ENCODE results near the gene GRID2.

GRID2 gene

DNA sequence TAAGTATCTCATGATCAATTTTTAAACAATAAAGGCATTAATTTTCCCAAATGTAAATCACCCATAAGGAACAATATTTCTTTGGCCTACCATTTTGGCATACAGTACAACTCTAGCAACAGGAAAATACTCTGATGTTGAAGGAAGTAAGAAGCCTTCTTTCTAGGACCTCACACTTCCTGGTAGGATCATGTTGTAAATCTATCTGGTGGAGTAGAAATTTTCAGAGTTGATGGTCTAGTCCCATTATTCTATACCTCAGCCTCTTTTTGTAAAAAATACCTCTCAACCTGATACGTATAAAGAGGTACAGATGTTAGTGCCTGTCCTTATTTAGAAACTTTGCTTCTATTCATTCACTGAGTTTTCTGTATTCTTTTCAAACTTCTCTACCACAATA is 40.2 kb upstream of the GRID2 start:
- Histone ChIP-seq H4K8ac (ENCODE audit: low read depth, low read length) (no peak overlapping the region), H2AFZ (ENCODE audit: insufficient read depth, low read length, poor library complexity) (no peak overlapping the region), H3K36me3 (ENCODE audit: control insufficient read depth in 1 of 2, insufficient read depth in 2 of 2, low read length in 2 of 2) (no peaks in the 10 kb centered on the region), H2BK12ac (ENCODE audit: low read length) (no peak overlapping the region), H3K79me1 (ENCODE audit: low read length) (no peaks in the 10 kb centered on the region), H3K4me3 (ENCODE audit: low read depth, low read length) (no peak overlapping the region), H3K79me2 (ENCODE audit: control insufficient read depth, insufficient read depth, low read length, poor library complexity) (no peaks in the 10 kb centered on the region), H3K4me1 (ENCODE audit: control insufficient read depth in 1 of 2, insufficient read depth in 2 of 2, low read length in 2 of 2) (no peaks in the 10 kb centered on the region), H3K9ac (ENCODE audit: low read length) (no peak overlapping the region), H4K91ac (ENCODE audit: low read depth, low read length) (no peak overlapping the region), H2BK5ac (ENCODE audit: low read depth, low read length, poor library complexity) (no peak overlapping the region), H3K27me3 (ENCODE audit: insufficient read depth, low read length) (no peaks in the 10 kb centered on the region), H3K4ac (ENCODE audit: low read depth, low read length) (no peak overlapping the region), H3K4me2 (ENCODE audit: low read length) (no peak overlapping the region), H4K12ac (ENCODE audit: low read depth, low read length) (no peak overlapping the region), H2BK120ac (ENCODE audit: insufficient read depth, low read length, poor library complexity) (no peak overlapping the region), H3K27ac (ENCODE audit: low read depth, low read length) (no peak overlapping the region), H3K18ac (ENCODE audit: low read length) (no peak overlapping the region), H3K14ac (ENCODE audit: low read length) (no peak overlapping the region), H2AK5ac (ENCODE audit: low read length) (no peak overlapping the region), H3K9me3 (ENCODE audit: insufficient read depth, low read depth, low read length) (no peaks in the 10 kb centered on the region), H3K23ac (ENCODE audit: low read length) (no peak overlapping the region)
- no peak for DNase-seq
- no CpG with 5 or more reads among the region's 1 CpG for WGBS (ENCODE audit: extremely low coverage, insufficient coverage, insufficient read length)

DNA sequence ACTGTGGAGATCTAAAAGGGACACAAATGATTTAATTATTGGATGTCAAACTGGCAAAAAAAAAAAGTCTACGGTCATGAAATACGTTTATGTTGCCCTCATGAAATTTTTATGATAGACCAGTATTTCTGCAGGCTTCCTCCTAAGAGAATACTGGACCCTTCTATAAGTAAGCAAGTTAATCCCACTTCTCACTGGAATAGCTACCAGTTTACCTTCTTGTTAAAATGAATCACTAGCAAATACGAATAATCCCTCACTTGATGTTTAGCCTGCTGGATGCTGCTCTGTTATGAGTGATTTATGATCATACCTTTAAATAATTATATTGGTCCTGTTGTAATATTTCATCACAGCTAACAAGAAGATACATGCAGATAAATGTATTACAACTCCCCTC is 39.6 kb upstream of the GRID2 start:
- Histone ChIP-seq H3K4me3 (ENCODE audit: low read depth, low read length) (no peak overlapping the region), H2AK5ac (ENCODE audit: low read length) (no peak overlapping the region), H2BK5ac (ENCODE audit: low read depth, low read length, poor library complexity) (no peak overlapping the region), H3K9ac (ENCODE audit: low read length) (no peak overlapping the region), H4K91ac (ENCODE audit: low read depth, low read length) (no peak overlapping the region), H3K27me3 (ENCODE audit: insufficient read depth, low read length) (no peaks in the 10 kb centered on the region), H3K4me2 (ENCODE audit: low read length) (no peak overlapping the region), H3K4me1 (ENCODE audit: control insufficient read depth in 1 of 2, insufficient read depth in 2 of 2, low read length in 2 of 2) (no peaks in the 10 kb centered on the region), H3K18ac (ENCODE audit: low read length) (no peak overlapping the region), H3K36me3 (ENCODE audit: control insufficient read depth in 1 of 2, insufficient read depth in 2 of 2, low read length in 2 of 2) (no peaks in the 10 kb centered on the region), H3K14ac (ENCODE audit: low read length) (no peak overlapping the region), H3K79me1 (ENCODE audit: low read length) (no peaks in the 10 kb centered on the region), H3K79me2 (ENCODE audit: control insufficient read depth, insufficient read depth, low read length, poor library complexity) (no peaks in the 10 kb centered on the region), H4K8ac (ENCODE audit: low read depth, low read length) (no peak overlapping the region), H3K9me3 (ENCODE audit: insufficient read depth, low read depth, low read length) (no peaks in the 10 kb centered on the region), H3K27ac (ENCODE audit: low read depth, low read length) (no peak overlapping the region), H2BK12ac (ENCODE audit: low read length) (no peak overlapping the region), H3K23ac (ENCODE audit: low read length) (no peak overlapping the region), H2AFZ (ENCODE audit: insufficient read depth, low read length, poor library complexity) (no peak overlapping the region), H2BK120ac (ENCODE audit: insufficient read depth, low read length, poor library complexity) (no peak overlapping the region), H3K4ac (ENCODE audit: low read depth, low read length) (no peak overlapping the region), H4K12ac (ENCODE audit: low read depth, low read length) (no peak overlapping the region)
- DNase-seq: no peak
- WGBS (ENCODE audit: extremely low coverage, insufficient coverage, insufficient read length): no CpG with 5 or more reads among the region's 3 CpGs

DNA sequence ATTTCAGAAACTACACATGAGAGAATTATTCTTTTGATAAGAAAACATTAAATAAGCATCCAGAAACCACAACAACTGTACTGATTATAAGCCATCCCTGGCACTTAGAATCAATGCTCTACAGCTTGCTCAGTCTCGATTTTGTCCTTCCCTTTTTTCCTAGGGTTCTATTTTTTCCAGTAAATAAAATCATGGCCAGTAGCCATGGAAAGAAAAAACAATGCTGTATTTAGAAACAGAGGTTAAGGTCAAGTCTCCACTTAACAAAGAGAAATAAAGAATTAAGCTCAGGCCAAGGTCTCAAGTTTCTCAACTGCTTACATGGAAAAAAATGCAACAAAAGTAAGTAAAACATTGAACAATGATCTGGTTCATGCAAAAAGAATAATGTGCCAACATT is 38.7 kb upstream of the GRID2 start:
- no peak overlapping the region for H2BK120ac ChIP-seq (ENCODE audit: insufficient read depth, low read length, poor library complexity)
- H4K91ac ChIP-seq (ENCODE audit: low read depth, low read length): no peak overlapping the region
- no peak overlapping the region for H3K9ac ChIP-seq (ENCODE audit: low read length)
- H3K14ac ChIP-seq (ENCODE audit: low read length): no peak overlapping the region
- no peak for DNase-seq
- H3K79me2 ChIP-seq (ENCODE audit: control insufficient read depth, insufficient read depth, low read length, poor library complexity): no peaks in the 10 kb centered on the region
- no peak overlapping the region for H2AFZ ChIP-seq (ENCODE audit: insufficient read depth, low read length, poor library complexity)
- no peaks in the 10 kb centered on the region for H3K79me1 ChIP-seq (ENCODE audit: low read length)
- no peak overlapping the region for H3K23ac ChIP-seq (ENCODE audit: low read length)
- H3K27me3 ChIP-seq (ENCODE audit: insufficient read depth, low read length): no peaks in the 10 kb centered on the region
- no peak overlapping the region for H3K4ac ChIP-seq (ENCODE audit: low read depth, low read length)
- no peak overlapping the region for H2BK5ac ChIP-seq (ENCODE audit: low read depth, low read length, poor library complexity)
- no peak overlapping the region for H2BK12ac ChIP-seq (ENCODE audit: low read length)
- H3K18ac ChIP-seq (ENCODE audit: low read length): no peak overlapping the region
- no peaks in the 10 kb centered on the region for H3K4me1 ChIP-seq (ENCODE audit: control insufficient read depth in 1 of 2, insufficient read depth in 2 of 2, low read length in 2 of 2)
- no peak overlapping the region for H3K4me3 ChIP-seq (ENCODE audit: low read depth, low read length)
- no peak overlapping the region for H4K12ac ChIP-seq (ENCODE audit: low read depth, low read length)
- H3K36me3 ChIP-seq (ENCODE audit: control insufficient read depth in 1 of 2, insufficient read depth in 2 of 2, low read length in 2 of 2): no peaks in the 10 kb centered on the region
- no peak overlapping the region for H4K8ac ChIP-seq (ENCODE audit: low read depth, low read length)
- no peak overlapping the region for H3K4me2 ChIP-seq (ENCODE audit: low read length)
- H3K27ac ChIP-seq (ENCODE audit: low read depth, low read length): no peak overlapping the region
- no peaks in the 10 kb centered on the region for H3K9me3 ChIP-seq (ENCODE audit: insufficient read depth, low read depth, low read length)
- no peak overlapping the region for H2AK5ac ChIP-seq (ENCODE audit: low read length)
- no CpG with 5 or more reads among the region's 1 CpG for WGBS (ENCODE audit: extremely low coverage, insufficient coverage, insufficient read length)

DNA sequence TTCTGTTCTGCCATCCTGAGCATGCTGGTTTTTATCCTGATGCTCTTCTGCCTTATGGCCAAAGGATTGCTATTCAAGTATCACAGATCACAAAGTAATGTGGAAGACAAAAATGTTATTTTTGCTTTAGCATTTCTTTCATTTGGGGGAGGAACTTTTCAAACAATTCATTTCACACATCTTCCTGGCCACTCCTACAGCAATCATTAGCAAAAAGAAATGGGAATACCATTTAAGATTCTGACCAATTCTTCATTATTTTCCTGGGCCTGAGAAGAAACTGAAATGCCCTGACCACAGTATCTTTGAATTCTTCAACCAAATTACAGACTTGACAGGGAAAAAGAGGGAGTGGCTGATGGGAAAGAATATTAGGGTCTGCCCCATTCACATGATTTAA is 38.0 kb upstream of the GRID2 start:
- Histone ChIP-seq H3K14ac (ENCODE audit: low read length) (no peak overlapping the region), H3K27ac (ENCODE audit: low read depth, low read length) (no peak overlapping the region), H4K91ac (ENCODE audit: low read depth, low read length) (no peak overlapping the region), H2AFZ (ENCODE audit: insufficient read depth, low read length, poor library complexity) (no peak overlapping the region), H4K8ac (ENCODE audit: low read depth, low read length) (no peak overlapping the region), H2BK12ac (ENCODE audit: low read length) (no peak overlapping the region), H2BK120ac (ENCODE audit: insufficient read depth, low read length, poor library complexity) (no peak overlapping the region), H3K4me2 (ENCODE audit: low read length) (no peak overlapping the region), H3K9me3 (ENCODE audit: insufficient read depth, low read depth, low read length) (no peaks in the 10 kb centered on the region), H4K12ac (ENCODE audit: low read depth, low read length) (no peak overlapping the region), H3K79me1 (ENCODE audit: low read length) (no peaks in the 10 kb centered on the region), H2BK5ac (ENCODE audit: low read depth, low read length, poor library complexity) (no peak overlapping the region), H3K4ac (ENCODE audit: low read depth, low read length) (no peak overlapping the region), H3K9ac (ENCODE audit: low read length) (no peak overlapping the region), H3K79me2 (ENCODE audit: control insufficient read depth, insufficient read depth, low read length, poor library complexity) (no peaks in the 10 kb centered on the region), H3K18ac (ENCODE audit: low read length) (no peak overlapping the region), H3K23ac (ENCODE audit: low read length) (no peak overlapping the region), H3K4me3 (ENCODE audit: low read depth, low read length) (no peak overlapping the region), H2AK5ac (ENCODE audit: low read length) (no peak overlapping the region), H3K36me3 (ENCODE audit: control insufficient read depth in 1 of 2, insufficient read depth in 2 of 2, low read length in 2 of 2) (no peaks in the 10 kb centered on the region), H3K27me3 (ENCODE audit: insufficient read depth, low read length) (no peaks in the 10 kb centered on the region), H3K4me1 (ENCODE audit: control insufficient read depth in 1 of 2, insufficient read depth in 2 of 2, low read length in 2 of 2) (no peaks in the 10 kb centered on the region)
- no peak for DNase-seq

DNA sequence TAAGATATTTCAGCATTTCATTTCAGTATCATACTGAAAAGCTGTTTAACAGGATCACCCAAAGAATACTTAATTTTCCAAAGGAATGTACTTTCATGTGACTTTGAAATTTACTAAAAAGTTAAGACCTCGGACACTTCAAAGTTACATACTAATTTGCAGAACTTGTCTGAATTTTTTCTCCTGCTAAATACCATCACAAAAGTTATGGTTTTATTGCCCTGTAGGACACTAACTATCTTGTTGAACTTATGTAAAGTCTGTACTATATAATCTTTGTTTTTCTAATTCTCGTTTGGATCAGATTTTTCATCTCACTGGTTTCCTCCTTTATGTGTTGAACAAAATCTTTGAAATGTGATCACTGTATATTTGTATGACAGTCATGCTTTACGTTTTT is 37.2 kb upstream of the GRID2 start:
- H3K36me3 ChIP-seq (ENCODE audit: control insufficient read depth in 1 of 2, insufficient read depth in 2 of 2, low read length in 2 of 2): no peaks in the 10 kb centered on the region
- H2AFZ ChIP-seq (ENCODE audit: insufficient read depth, low read length, poor library complexity): no peak overlapping the region
- H2AK5ac ChIP-seq (ENCODE audit: low read length): no peak overlapping the region
- no peak overlapping the region for H3K14ac ChIP-seq (ENCODE audit: low read length)
- H4K12ac ChIP-seq (ENCODE audit: low read depth, low read length): no peak overlapping the region
- no peak overlapping the region for H3K4ac ChIP-seq (ENCODE audit: low read depth, low read length)
- H3K27me3 ChIP-seq (ENCODE audit: insufficient read depth, low read length): no peaks in the 10 kb centered on the region
- no peak overlapping the region for H2BK12ac ChIP-seq (ENCODE audit: low read length)
- no peak overlapping the region for H3K23ac ChIP-seq (ENCODE audit: low read length)
- H4K91ac ChIP-seq (ENCODE audit: low read depth, low read length): no peak overlapping the region
- no peak overlapping the region for H3K9ac ChIP-seq (ENCODE audit: low read length)
- WGBS (ENCODE audit: extremely low coverage, insufficient coverage, insufficient read length): no CpG with 5 or more reads among the region's 3 CpGs
- no peaks in the 10 kb centered on the region for H3K79me1 ChIP-seq (ENCODE audit: low read length)
- H3K4me3 ChIP-seq (ENCODE audit: low read depth, low read length): no peak overlapping the region
- no peak overlapping the region for H4K8ac ChIP-seq (ENCODE audit: low read depth, low read length)
- no peak overlapping the region for H3K4me2 ChIP-seq (ENCODE audit: low read length)
- H3K27ac ChIP-seq (ENCODE audit: low read depth, low read length): no peak overlapping the region
- no peak overlapping the region for H2BK5ac ChIP-seq (ENCODE audit: low read depth, low read length, poor library complexity)
- no peak overlapping the region for H2BK120ac ChIP-seq (ENCODE audit: insufficient read depth, low read length, poor library complexity)
- H3K79me2 ChIP-seq (ENCODE audit: control insufficient read depth, insufficient read depth, low read length, poor library complexity): no peaks in the 10 kb centered on the region
- H3K4me1 ChIP-seq (ENCODE audit: control insufficient read depth in 1 of 2, insufficient read depth in 2 of 2, low read length in 2 of 2): no peaks in the 10 kb centered on the region
- H3K9me3 ChIP-seq (ENCODE audit: insufficient read depth, low read depth, low read length): no peaks in the 10 kb centered on the region
- DNase-seq: no peak
- H3K18ac ChIP-seq (ENCODE audit: low read length): no peak overlapping the region

Measured in trophoblast cell (in vitro differentiated cells and primary cell).